Breast epithelium (tissue), 4 donors: ENCODE results near the gene KCNQ2. TPM values are rescaled to one million over a fixed set of nuclear protein-coding genes. Genes with fewer than 3 reads are reported as not detected.

Source experiments
- DNase-seq, 2 donors: peaks; one replicate each; pipeline ENCODE4 v3.0.0-alpha.2; 2019; ENCODE audit warnings: low spot score in 2 of 2
- H3K27ac ChIP-seq, 2 donors: fragments of 200-600 bp; sonication (generic) in 1 of 2; one replicate each; pipeline ENCODE4 v1.5.1; 2016 to 2019; ENCODE audit warnings: mild to moderate bottlenecking in 1 of 2
- H3K27me3 ChIP-seq, 2 donors: fragments of 200-600 bp; sonication (generic) in 1 of 2; one replicate each; pipeline versions ENCODE4 v1.5.1 to v1.6.0; 2017 to 2019; ENCODE audit warnings: control low read depth in 1 of 2, mild to moderate bottlenecking in 1 of 2
- H3K36me3 ChIP-seq: fragments of 200-600 bp; one replicate; pipeline ENCODE4 v1.5.1; 2019
- H3K4me1 ChIP-seq, 2 donors: fragments of 200-600 bp; sonication (generic); one replicate each; pipeline ENCODE4 v1.5.1; 2016 to 2019; ENCODE audit warnings: control low read depth in 1 of 2
- H3K4me3 ChIP-seq, 3 donors: fragments of 200-600 bp; sonication (generic); 1 replicate in 2 of 3; 2 replicates in 1 of 3; pipeline ENCODE4 v1.5.1; 2016 to 2019; ENCODE audit warnings: mild to moderate bottlenecking in 3 of 3, moderate library complexity in 2 of 3
- H3K9me3 ChIP-seq, 2 donors: fragments of 200-600 bp; sonication (generic) in 1 of 2; one replicate each; pipeline ENCODE4 v1.5.1; 2016 to 2019; ENCODE audit warnings: control low read depth in 1 of 2
- CTCF ChIP-seq, 3 donors: fragments of 450-650 bp; IDR thresholded peaks; one replicate each; pipeline ENCODE4 v1.5.1; 2016 to 2017; ENCODE audit warnings: antibody characterized with exemption in 3 of 3, mild to moderate bottlenecking in 3 of 3, moderate library complexity in 3 of 3
- POLR2A ChIP-seq: fragments of 450-650 bp; IDR thresholded peaks from one replicate; pipeline ENCODE4 v1.6.1; 2016; ENCODE audit warnings: antibody characterized with exemption, mild to moderate bottlenecking, moderate library complexity
- POLR2AphosphoS5 ChIP-seq, 3 donors: sonication (generic); formaldehyde crosslinking; IDR thresholded peaks; one replicate each; pipeline ENCODE4 v1.6.1; 2017; ENCODE audit warnings: antibody characterized with exemption in 3 of 3
- intact Hi-C: fragments of 100-400 bp; cut with DNase I; formaldehyde crosslinking; loops from one replicate; pipeline ENCODE4 v1.15.1; 2023; ENCODE audit warnings: low total_unique reads
- total RNA-seq, 3 donors: library from RNA; depleted of rRNA; stranded (reverse); fragments of >200 nt; gene quantifications; one replicate each; pipeline ENCODE4 v1.1.0, GENCODE V29; 2016

KCNQ2 gene
- total RNA-seq, 3 donors from 2014 or later, result not detected

- peaks cover 0 to 3% of the 10 kb centered on the region in 2 donors for H3K9me3 ChIP-seq
- TF ChIP-seq CTCF (IDR thresholded peaks at IDR 0.05), result no peak
- TF ChIP-seq POLR2AphosphoS5 (IDR thresholded peaks at IDR 0.05), result no peak
- no peak for TF ChIP-seq POLR2A
- H3K27ac ChIP-seq, result no peak within 1 kb of the TSS
- H3K4me1 ChIP-seq, result peaks cover 0 to 10% of the 10 kb centered on the region in 2 donors
- H3K36me3 ChIP-seq, result no peaks in the 10 kb centered on the region
- intact Hi-C loops, result no loop called here
- H3K4me3 ChIP-seq, result peak within 1 kb of the TSS; percentile 15 to 73 (median 51)
- H3K27me3 ChIP-seq, result peaks cover 7 to 72% of the 10 kb centered on the region in 2 donors
- no peak for DNase-seq
Observed at GRCh38 chr20:63498960-63499337, 26.5 kb upstream of the KCNQ2 start, which contains the start of gene EEF1A2. Gene EEF1A2, minus strand, starts transcription at chr20:63499083. Its CDS starts 1,320 bp downstream, at chr20:63497763.

DNA sequence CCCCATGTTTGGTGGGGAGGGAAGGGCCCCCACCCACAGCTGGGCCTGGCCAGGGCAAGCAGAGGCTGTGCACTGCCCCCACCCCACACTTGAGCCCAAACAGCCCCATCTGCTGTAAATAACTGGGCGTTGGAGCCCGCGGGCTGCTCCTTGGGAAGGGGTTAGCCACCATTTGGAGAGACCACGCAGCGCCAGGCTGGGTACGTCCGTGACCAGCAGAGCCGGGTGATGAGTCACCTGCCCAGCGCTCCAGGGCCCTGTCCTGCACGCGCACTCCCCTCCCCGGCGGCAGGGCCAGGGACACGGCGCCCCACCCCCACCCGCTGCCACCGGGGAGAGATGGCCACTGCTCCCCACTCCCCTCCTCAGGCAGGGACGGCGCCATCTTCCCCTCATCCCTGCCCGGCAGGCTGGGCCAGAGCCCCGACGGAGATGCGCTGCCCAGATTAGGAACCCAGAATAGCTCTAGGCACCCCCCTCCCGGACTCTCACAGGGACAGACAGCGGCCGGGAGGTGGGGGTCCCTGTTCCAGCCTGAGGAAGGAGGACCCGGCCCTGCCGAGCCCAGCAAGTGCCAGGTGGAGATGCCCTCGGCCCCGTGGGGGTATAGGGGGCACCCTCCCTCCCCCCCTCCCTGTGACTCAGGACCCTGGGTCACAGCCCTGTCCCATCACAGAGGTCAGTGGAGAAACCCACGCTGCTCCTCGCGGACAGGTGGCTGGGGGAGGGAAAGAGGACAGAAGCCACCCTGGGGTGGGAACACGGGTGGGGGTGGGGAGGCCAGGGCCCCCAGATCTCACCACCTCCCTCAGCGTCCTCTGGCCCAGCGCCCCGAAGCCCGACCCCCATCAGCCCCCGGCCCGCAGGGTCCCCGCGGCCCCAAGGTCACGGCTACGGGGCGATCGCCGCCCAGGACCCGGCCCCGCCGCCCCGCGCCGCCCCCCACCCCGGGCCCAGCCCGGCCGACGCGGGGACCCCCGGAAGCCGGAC lies 25.8 kb upstream of the KCNQ2 start:
- Histone ChIP-seq H3K27ac (no peak overlapping the region), H3K4me1 (peaks cover 0 to 10% of the 10 kb centered on the region in 2 donors), H3K27me3 (peaks cover 7 to 72% of the 10 kb centered on the region in 2 donors), H3K4me3 (peak overlapping the region in 2 of 3 donors; percentile 51 to 73), H3K9me3 (no peaks in the 10 kb centered on the region), H3K36me3 (no peaks in the 10 kb centered on the region)
- DNase-seq, result no peak
- intact Hi-C loops, result no loop called here
- TF ChIP-seq POLR2A (no peak), POLR2AphosphoS5 (IDR thresholded peaks at IDR 0.05) (no peak), CTCF (IDR thresholded peaks at IDR 0.05) (no peak)

GRCh38 chr20:63497138-63497945 lies 24.9 kb upstream of the KCNQ2 start:
- peaks cover 7 to 64% of the 10 kb centered on the region in 2 donors for H3K27me3 ChIP-seq
- DNase-seq, result no peak
- TF ChIP-seq CTCF (IDR thresholded peaks at IDR 0.05) (no peak), POLR2AphosphoS5 (IDR thresholded peaks at IDR 0.05) (no peak), POLR2A (no peak)
- H3K36me3 ChIP-seq, result no peaks in the 10 kb centered on the region
- H3K9me3 ChIP-seq, result no peaks in the 10 kb centered on the region
- peak overlapping the region in 1 of 3 donors; percentile 73 for H3K4me3 ChIP-seq
- no peak overlapping the region for H3K27ac ChIP-seq
- intact Hi-C loops, result no loop called here
- H3K4me1 ChIP-seq, result peaks cover 0 to 10% of the 10 kb centered on the region in 2 donors

GRCh38 chr20:63496596-63497120 lies 24.2 kb upstream of the KCNQ2 start:
- TF ChIP-seq CTCF (IDR thresholded peaks at IDR 0.05) (no peak), POLR2A (no peak), POLR2AphosphoS5 (IDR thresholded peaks at IDR 0.05) (no peak)
- intact Hi-C loops, result no loop called here
- Histone ChIP-seq H3K4me3 (peak overlapping the region; percentile 16 to 60 (median 39)), H3K4me1 (peaks cover 0 to 10% of the 10 kb centered on the region in 2 donors), H3K36me3 (no peaks in the 10 kb centered on the region), H3K27ac (no peak overlapping the region), H3K27me3 (peaks cover 7 to 58% of the 10 kb centered on the region in 2 donors), H3K9me3 (no peaks in the 10 kb centered on the region)
- no peak for DNase-seq
